T-helper 2 cell (primary cell): ENCODE results near the gene IARS2.
"Not testable (repeated sequence)": the region's sequence is repeated elsewhere in the genome, so short reads cannot be mapped to it uniquely, and the experiment has no call there.

Source experiments
- DNase-seq, 5 experiments: peaks; one replicate each; pipeline versions ENCODE4 v3.0.0 to v3.0.0-alpha.2; 2012 to 2022
- total RNA-seq, 2 donors: gene quantifications; one replicate each; lab custom pipeline; 2026; lab: John Stamatoyannopoulos, UW

The IARS2 gene
- 48.3 to 89.0 reads per million in 2 donors for total RNA-seq

GRCh38 chr1:220094016-220094911 lies at the start of gene IARS2:
Gene IARS2 (plus strand): TSS chr1:220094132. CDS start chr1:220094217, 85 bp downstream.
- peak; percentile 82 to 93 (median 89) for DNase-seq

- no peak for DNase-seq
Measured at GRCh38 chr1:220044678-220045355, 49.1 kb upstream of the IARS2 start.

GRCh38 chr1:220045356-220046051 lies 48.4 kb upstream of the IARS2 start:
- peak in 1 of 5 experiments; percentile 65 for DNase-seq

GRCh38 chr1:220046052-220046930 lies 47.6 kb upstream of the IARS2 start, which contains the start of gene EPRS1:
Gene EPRS1 (minus strand): TSS chr1:220046505. CDS start chr1:220046388, 117 bp downstream.
- peak; percentile 82 to 100 (median 92) for DNase-seq

GRCh38 chr1:220056374-220056773 lies 37.6 kb upstream of the IARS2 start:
- peak in 2 of 5 experiments; percentile 29 to 50 for DNase-seq

GRCh38 chr1:220060876-220061275 lies 33.1 kb upstream of the IARS2 start:
- DNase-seq = no peak

GRCh38 chr1:220062629-220063028 lies 31.3 kb upstream of the IARS2 start:
- no peak for DNase-seq

GRCh38 chr1:220067269-220068204 lies 26.4 kb upstream of the IARS2 start:
- DNase-seq = no peak

- DNase-seq = no peak
Measured at GRCh38 chr1:220076861-220077762, 16.8 kb upstream of the IARS2 start.

GRCh38 chr1:220077887-220078286 lies 16.0 kb upstream of the IARS2 start:
- DNase-seq = no peak

- no peak for DNase-seq
Measured at GRCh38 chr1:220084460-220084859, 9.5 kb upstream of the IARS2 start.

- not testable (repeated sequence) for DNase-seq
Measured at GRCh38 chr1:220086261-220086686, 7.7 kb upstream of the IARS2 start.

GRCh38 chr1:220089650-220090556 lies 4.0 kb upstream of the IARS2 start, which contains the start of gene BPNT1:
Gene BPNT1 (minus strand): TSS chr1:220089788. CDS start chr1:220079846, 9,942 bp downstream.
- DNase-seq = peak; percentile 82 to 96 (median 95)

GRCh38 chr1:220092694-220093093 lies 1.2 kb upstream of the IARS2 start:
- DNase-seq = no peak

- DNase-seq = no peak
Measured at GRCh38 chr1:220093361-220094015, 444 bp upstream of the IARS2 start.

GRCh38 chr1:220099826-220100225 lies 5.9 kb downstream of the IARS2 start:
- DNase-seq = no peak

- DNase-seq = not testable (repeated sequence)
Measured at GRCh38 chr1:220110473-220110872, 16.5 kb downstream of the IARS2 start.

GRCh38 chr1:220112600-220112999 lies 18.7 kb downstream of the IARS2 start:
- not testable (repeated sequence) for DNase-seq
